Activated CD4-positive, alpha-beta T cell treated with anti-CD3 and anti-CD28 coated beads for 4 hours (primary cell): ENCODE measurements around the gene TBXAS1.

Experiments used
- DNase-seq, 2 donors: peaks; one replicate each; pipeline ENCODE4 v3.0.0-alpha.2; 2020

Gene TBXAS1

DNA sequence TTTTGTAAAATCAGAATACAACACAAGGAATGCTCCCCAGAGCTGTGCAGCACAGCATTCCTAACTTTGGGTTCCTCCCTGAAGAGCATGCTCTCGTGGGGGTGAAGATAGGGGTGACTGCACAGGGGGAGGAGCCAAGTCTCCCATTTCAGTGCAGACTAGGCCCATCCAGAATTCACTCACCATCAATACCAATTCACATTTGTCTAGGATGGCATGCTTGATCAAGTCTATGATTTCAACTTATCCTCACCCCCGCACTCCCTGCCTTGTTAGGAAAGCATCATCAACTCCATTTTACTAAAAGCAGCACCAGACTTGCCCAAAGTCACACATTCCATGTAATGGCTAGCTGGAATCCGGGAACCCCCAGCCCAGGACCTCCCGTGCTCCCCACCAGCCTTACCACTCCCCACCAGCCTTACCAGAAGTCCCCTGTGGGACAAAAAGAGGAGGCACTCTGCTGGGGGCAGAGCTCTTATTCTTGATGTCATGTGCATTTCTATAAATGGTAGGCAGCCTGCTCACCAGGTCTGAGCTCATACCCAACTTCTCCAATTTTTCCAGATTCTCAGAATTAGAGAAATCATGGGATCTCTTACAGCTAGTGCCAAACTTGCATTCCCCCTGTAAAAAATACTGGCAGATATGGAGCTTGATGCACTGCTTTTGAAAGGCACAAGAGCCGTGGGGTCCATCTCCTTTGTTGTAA lies 227.5 kb downstream of the TBXAS1 start:
- no peak for DNase-seq

DNA sequence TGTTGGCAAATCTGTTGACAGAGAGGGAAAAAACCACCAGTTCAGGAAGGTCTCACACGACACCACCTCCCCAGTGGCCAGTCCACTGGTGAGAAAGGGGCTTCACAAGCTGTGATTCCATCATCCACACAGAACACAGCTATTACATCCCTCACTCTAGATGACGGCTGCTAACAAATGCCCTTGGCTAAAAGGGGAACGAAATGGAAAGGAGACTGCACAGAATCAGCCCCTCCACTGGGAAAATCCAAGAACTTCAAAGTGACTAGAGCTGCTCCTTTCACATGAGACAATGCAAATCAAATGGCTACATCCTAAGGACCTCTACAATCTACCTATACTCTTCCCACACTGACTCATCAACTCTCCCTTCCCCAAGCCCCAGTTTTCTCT lies 228.1 kb downstream of the TBXAS1 start:
- no peak for DNase-seq

DNA sequence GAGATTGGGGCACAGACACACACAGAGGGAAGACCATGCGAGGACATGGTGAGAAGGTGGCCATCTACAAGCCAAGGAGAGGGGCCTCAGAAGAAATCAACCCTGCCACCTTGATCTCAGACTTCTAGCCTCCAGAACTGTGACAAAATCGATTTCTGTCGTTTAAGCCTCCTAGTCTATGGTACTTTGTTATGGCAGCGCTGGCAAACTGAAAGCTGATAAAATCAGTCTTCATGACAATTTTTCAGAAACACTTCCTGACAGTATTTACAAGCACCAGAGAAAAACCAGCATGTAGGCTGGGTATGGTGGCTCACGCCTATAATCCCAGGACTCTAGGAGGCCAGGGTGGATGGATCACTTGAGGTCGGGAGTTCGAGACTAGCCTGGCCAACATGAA lies 229.5 kb downstream of the TBXAS1 start:
- no peak for DNase-seq

DNA sequence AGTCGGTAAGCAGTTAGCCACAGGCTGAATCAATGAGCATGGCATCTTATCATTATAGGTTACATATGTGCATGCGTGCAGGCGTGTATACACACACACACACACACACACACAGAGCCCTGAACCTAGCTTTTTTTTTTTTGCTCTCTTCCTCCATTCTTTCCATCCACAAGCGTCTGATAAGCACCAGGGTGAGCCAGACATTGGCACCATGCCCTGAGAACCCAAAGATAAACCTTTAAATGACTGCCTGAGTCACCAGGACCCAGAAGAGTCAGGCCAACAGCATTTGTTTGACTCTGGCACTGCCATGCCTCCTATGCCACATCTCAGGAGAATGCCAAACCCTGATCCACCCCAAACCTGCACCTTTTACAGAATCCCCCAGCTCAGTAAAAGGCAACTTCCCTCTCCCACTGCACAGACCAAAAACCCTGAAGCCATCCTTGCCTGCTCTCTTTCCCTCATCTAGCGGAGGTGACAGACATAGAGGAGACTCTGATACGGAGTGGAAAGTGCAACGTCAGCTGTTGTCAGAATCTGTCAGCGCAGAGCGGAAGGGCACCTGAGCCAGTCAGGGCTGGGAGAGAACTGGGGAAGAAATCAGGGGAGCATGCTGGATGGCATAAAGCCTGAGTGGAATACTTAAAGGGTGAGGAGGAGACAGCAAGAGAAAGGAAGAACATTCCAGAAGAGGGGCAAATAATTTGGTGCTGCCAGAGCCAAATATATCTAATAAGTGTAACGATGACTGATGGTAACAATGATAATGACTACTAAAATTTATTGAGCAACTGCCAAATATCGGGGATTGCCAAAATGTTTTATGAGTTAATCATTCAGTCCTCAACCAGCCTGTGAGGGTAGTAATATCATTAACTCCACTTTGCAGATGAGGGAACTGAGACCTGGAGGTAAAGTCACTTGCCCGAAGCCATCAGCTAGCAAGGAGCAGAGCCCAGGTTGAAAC lies 230.5 kb downstream of the TBXAS1 start:
- DNase-seq = peak; percentile 68 to 70

DNA sequence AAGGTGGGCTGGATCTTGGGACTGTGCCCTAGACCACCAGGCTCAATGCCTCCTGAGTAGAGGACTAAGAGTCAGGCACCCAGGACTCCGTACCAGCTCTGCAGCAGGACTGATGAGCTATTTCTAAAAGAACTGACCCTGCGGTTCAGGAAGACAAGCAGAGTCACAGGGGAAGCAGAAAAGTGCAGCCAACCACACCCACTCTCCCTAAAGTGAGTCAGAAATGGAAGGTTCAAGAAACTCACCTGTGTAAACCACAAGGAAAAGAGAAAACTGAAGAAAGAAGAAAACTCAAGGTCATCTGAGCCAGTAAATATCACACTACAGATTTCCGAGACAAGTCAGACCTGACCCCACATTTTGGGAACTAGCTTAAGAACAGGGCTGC lies 231.2 kb downstream of the TBXAS1 start:
- DNase-seq = no peak

DNA sequence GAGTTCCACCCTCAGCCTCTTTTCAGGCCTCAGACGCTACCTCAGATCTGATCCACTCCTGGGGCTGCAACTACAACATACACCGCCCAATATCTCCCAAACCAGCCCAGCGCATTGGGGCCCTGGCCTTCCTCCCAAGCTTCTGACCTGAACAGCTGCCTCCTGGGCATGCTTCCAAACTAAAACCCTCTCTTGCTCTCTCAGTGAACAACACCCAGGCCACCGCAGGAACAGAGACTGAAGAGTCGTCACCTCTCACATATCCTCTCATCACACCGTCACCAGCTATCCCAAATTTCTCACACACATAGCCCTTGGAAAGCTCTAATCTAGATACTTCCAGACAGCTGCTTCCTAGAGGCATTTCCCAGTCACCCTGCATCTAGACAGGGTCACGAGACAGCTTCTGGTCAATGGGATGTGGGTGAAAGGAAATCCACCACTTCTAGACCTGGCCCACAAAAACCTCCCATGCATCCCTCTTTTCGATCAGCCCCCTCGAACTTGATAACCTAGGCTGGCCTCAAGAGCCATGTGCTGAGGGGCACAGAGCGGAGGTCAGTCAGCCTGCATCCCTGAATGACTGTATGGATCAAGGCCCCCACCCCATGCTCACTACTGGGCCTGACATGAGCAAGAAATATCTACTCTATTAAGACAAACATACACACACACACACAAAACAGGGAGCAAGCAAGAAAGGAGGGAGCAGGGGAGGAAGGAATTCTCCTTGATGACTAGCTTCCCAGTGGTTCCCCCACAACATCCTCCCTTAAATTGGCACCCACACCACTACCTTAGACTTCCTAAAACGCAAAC lies 231.9 kb downstream of the TBXAS1 start:
- DNase-seq = no peak

DNA sequence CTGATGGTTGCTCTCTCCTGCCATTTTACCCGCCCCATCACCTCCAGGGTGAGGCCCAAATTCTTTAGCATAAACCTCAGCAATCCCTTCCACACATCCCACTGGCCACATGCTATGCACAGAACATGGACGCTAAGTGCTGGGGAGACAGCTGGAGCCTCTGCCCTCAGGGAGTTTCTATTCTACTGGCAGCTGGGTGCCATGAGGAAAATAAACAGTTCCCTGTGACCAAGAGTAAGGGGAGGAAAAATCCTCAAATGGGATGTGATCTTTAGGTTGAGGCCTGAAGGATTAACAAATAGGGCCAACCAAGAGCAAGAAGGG lies 232.5 kb downstream of the TBXAS1 start:
- no peak for DNase-seq

DNA sequence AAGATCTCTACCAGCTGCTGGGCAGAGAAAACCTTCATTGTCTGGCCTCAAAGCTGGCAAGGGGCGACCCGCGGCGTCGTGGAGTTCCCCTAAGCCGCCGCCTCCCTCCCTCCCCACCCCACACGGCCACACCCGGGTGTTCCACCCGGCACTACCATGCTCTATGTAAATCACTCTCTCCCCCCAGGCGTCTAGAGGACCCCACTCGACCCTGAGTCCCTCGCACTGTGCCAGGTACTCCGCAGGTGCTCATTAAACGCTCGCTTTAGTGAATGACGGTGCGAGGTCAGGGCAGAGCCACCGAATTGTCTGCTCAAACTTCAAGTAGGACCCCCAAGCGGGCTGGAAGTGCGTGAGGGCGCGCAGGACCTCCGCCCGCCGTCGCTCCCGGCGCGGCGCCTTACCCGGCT lies 233.1 kb downstream of the TBXAS1 start:
- peak; percentile 52 to 65 for DNase-seq

DNA sequence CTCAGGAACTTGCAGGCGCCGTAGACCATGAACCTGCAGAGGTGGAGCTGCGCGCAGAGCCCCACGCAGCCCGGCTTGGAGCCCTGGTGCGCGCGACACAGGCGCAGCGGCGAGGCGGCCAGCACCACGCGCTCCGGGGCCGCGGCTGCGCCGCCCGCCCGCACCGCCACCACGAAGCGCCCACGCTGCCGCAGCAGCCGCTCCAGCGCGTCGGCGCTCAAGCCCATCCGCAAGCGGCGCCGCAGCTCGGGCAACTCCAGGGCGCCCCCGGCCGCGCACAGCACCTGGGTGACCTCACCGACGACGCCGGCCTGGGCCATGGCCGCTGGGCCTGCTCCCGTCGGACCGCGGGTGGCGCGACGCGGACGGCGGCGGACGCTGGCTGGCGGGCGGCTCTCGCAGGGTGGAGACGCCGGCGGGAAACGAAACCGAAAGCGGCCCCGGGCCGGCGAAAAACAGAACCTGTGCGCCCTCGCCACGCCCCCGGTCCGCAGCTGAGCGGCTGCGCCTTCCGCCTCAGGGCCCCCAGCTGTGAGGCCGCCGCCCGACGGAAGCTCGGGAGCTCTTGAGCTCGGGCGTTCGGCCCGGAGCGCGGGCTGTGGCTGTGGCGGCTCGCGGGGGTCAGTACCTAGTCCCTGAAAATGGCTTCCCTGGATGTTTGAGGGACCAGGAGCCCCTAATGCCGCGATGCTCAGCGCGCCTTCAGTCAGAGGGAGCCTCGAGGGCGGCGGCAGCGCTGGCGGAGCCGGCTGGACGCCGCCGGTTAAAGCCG lies 233.7 kb downstream of the TBXAS1 start, which contains the start of gene PARP12:
PARP12 (minus strand) TSS at position 424 of the 772 bp plus-strand sequence; CDS start at position 320, 104 bp downstream.
- DNase-seq = peak; percentile 85 to 90

DNA sequence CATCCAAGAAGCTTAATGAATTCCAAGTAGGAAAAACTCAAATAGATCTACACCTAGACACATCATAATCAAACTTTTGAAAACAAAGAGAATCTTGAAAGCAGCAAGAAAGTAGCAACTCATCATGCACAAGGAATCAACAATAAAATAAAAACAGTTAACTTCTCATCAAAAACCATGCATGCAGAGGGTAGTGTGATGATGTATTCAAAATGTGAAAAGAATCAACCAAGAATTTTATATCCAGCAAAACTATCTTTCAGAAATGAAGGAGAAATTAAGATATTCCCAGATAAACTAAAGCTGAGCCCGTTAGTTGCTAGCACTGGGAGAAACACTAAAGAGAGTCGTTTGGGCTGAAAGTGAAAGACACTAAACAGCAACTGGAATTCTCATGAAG lies 238.0 kb downstream of the TBXAS1 start:
- DNase-seq = no peak

DNA sequence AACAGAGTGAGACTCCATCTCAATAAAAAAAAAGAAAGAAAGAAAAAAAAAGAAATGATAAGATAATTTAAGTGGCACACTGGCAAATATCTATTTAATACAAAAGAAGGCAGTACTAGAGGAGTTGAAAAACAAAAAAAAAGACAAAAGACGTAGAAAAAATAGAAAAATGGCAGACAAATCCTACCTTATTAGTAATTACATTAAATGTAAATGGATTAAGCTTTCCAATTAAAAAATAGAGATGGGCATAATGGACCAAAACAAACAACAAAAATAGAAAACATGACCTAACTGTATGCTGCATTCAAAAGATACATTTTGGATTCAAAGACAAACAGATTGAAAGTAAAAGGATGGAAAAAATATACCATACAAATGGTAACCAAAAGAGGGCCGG lies 239.0 kb downstream of the TBXAS1 start:
- no peak for DNase-seq

DNA sequence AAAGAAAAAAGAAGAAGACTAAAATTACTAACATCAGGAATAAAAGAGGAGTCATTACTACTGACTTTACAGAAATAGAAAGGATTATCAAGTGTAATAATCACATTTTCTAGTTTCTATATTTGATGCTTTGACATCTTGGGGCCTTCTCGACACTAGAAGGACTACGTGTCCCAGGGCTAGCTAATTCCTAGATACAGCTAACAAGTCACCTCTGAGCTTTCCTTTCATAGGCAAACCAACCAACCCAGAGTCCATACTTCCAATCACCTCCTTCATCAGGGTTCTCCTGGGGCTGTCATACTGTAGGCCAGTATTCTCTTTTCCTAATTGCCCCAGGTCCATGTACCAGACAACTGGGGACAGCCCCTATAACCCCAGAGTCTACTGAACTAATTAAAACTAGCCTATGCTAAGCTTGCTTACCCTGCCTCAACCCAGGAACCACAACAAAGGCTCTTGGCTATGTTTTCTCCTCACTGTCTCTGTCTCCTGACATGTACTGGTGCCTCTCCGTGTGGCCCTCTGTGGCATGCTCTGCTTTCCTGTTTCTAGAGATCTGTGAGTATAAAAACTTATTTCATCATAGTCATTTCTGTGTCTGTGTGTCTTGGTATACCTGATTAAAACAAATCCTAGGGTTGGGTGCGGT lies 240.4 kb downstream of the TBXAS1 start:
- DNase-seq = no peak
